GM19023 (cell line): Measurements from ENCODE around the gene MLEC.
"Not testable (repeated sequence)": the region's sequence is repeated elsewhere in the genome, so short reads cannot be mapped to it uniquely, and the experiment has no call there.

ENCODE experiments used
- ATAC-seq: cut with Tn5 transposase; IDR thresholded peaks from one replicate; pipeline ENCODE4 v1.9.1; 2021; ENCODE audit warnings: mild to moderate bottlenecking, moderate library complexity; ENCODE audit not compliant: unreplicated experiment

The MLEC gene

DNA sequence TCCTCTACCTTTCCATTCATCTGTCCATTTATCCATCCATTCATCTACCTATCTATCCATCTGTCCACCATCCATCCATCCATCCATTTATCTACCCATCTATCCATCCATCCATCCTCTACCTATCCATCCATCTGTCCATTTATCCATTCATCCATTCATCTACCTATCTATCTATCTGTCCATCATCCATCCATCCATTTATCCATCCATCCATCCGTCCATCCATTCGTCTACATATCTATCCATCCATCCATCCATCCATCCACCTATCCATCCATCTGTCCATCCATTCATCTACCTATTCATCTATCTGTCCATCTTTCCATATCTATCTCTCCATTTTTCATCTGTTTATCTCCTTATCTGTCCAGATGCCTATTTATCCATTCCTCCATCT, 25.5 kb upstream of the MLEC start:
- no peak for ATAC-seq

DNA sequence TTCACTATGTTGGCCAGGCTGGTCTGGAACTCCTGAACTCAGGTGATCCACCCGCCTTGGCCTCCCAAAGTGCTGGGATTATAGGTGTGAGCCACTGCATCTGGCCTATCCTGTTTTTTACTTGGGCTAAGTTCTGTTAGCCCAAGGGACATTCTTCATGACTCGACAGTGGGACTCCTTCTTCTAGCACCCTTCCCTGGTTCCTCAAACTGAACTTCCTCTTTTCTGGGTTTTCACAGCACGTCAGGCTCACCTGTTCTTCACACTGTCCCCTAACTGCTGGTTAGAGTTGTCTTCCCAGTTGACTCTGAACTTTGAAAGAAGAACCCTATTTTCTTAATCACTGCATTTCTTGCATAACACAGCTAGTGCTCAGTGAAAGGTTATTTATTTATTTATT, 24.1 kb upstream of the MLEC start:
- ATAC-seq, result no peak

DNA sequence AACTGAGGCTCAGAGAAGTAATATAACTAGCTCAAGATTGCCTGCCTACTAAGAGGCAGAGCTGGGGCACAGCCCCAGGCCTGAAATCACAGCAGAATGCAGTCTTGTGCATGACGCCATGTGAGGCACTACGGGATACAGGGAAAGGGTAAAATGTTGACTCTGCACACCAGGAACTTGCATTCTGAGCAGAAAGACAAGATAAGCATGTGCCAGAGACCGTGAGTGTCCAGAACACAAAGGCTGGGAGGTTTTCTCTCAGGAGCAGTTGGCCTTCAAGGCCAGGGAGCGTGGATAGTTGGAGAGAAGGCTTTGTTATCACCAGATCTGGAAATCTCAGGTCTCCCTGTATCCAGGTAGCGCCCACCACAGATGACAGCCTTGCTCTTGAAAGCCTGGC, 23.2 kb upstream of the MLEC start:
- ATAC-seq, result no peak

DNA sequence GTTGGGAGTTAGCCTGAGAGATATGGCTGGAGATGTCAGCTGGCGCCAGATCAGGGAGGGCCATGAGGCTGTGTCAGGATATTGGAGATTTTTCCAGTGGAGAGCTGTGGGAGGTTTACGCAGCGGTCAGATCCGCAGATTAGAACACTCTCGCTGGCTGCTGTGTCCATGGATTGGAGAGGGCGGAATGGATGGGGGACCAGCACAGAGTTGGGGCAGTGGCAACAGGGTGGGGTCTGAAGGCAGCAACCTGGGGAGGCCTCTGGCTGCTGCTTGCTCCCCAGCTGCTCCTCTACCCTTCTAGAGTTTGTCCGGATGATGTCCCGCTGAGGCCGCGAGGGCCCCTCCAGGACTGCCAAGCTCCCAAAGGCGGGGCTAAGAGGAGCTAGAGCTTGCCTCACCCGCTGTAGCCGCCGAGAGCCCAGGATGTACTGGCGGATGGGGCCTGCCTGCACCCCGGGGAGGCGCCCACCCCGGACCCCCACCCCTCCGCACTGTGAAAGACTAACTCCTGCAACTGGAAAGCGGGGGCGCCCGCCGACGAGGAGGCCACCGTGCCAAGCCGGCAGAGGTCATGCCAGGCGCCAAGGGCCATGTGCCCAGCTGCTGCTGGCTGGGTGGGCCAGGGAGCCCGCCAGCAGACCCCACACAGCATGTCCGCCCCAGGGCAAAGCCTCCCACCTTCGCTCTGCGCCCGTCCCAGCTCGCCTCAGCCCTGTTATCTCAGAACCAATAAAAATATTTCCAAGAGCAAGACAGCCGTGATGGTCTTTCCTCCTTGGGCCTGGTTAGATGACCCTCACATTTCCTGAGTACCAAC, 20.2 kb upstream of the MLEC start:
- no peak for ATAC-seq

DNA sequence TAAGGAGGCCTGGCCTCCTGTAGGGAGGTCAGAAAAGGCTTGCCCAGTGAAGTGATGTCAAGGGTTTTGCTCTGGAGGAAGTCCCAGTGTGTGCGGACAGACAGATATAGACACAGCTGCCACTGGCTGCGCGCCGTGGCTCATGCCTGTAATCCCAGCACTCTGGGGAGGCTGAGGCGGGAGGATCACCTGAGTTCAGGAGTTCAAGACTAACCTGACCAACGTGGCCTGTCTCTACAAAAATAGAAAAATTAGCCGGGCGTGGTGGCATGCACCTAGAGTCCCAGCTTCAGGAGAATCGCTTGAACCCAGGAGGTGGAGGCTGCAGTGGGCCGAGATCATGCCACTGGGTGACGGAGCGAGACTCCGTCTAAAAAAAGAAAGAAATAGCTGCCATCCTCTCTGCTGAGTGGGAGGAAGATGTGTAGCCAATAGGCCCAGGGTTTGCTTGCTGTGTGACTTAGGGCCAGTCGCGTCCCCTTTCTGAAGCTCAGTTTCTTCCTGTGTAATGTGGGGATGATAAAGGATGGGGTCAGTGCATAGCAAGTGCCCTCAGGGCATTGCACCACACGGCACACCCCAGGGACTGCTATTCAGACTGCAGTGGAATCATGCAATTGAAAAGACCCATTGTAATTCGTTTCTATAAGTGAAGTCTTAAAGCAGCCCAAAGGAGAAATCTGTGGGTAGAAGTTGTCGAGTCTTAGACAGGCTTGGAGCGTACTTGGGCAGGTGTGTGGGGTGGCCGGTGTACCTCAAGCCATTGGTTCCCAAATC, 18.7 kb upstream of the MLEC start:
- no peak for ATAC-seq

DNA sequence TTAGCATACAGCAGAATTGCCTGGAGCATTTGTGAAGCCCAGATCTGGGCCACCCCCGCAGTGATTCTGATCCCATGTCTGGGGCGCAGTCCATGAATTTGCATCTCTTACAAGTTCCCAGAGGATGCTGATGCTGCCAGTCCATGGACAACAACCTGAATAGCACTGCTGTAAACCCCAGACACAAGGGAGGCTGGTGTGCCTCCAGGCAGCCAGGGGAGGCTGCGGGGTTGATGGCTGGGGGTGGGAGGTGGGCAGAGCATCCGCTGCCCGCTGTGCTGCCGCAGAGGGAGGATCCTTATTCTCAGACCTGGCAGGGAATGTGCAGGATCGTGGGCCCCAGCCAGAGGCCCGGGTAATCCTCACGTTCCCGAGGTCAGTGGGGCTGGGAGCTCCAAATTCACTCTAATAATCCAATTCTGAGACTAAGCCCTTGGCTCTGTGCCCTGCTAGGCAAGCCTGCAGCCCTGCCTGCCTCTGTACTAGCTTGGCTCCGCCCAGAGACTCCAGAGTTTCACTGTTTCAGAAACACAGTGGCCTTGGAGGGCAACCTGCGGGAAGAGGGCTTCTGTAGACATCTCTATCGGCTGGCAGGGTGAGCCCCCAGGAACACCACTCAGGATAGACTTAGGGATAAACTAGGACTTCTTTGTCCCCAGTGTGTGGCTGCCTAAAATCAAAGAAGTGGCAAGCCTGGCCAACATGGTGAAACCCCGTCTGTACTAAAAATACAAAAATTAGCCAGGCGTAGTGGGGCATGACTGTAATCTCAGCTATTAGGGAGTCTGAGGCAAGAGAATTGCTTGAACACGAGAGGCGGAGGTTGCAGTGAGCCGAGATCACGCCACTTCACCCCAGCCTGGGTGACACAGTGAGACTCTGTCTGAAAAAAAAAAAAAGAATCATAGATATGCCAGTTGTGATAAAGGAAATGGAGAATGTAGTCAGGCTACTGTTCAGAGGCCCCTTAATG, 17.8 kb upstream of the MLEC start:
- ATAC-seq, result peak; percentile 70

DNA sequence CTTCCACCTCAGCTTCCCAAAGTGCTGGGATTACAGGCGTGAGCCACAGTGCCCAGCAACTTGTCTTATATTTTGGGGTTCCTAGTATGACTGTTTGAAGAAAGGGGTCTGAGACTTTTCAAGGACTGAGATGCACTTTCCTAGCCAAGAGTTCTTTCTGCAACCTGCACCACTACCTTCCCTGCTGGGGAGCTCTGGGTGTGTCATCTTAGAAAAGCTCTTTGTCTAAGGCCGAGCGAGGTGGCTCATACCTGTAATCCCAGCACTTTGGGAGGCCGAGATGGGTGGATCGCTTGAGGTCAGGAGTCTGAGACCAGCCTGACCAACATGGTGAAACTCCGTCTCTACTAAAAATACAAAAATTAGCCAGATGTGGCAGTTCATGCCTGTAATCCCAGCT, 16.7 kb upstream of the MLEC start:
- not testable (repeated sequence) for ATAC-seq

DNA sequence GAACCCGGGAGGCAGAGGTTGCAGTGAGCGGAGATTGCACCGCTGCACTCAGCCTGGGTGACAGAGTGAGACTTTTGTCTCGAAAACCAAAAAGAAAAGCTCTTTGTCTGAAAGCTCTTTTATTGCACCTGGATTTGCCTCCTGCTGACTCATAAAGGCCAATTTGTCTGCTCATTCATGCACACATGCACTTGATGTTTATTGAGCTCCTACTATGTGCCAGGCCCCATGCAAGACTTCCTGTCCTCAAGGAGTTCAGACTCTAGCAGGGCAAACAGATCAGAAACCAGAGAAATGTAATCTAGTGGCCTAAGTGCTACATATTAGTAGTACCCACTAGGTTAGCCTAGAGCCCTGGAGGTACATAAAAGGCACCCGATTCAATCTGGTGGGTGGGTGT, 16.3 kb upstream of the MLEC start:
- no peak for ATAC-seq

DNA sequence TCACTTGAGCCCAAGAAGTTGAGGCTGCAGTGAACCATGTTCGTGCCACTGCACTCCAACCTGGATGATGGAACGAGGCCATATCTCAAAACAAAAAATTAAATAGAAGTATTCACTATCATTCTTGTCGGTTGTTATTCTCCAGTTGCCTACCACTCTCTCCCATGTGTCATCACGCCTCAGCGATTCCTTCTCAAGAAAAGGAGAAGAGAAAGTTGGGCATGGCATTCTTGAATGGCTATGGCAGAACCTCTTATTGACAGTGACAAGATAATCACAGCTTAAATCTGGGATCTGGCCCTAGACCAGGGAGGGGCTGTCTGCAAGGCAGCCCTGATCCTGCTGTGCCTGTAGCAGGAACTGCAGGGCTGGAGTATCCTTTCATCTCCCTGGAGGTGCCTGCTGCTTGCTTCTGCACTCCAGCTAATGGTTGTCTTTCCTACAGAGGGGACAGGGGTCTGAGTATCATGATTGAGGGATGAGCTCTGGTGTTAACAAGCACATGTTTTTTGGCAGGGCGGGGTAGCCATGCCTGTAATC, 12.8 kb upstream of the MLEC start:
- no peak for ATAC-seq

DNA sequence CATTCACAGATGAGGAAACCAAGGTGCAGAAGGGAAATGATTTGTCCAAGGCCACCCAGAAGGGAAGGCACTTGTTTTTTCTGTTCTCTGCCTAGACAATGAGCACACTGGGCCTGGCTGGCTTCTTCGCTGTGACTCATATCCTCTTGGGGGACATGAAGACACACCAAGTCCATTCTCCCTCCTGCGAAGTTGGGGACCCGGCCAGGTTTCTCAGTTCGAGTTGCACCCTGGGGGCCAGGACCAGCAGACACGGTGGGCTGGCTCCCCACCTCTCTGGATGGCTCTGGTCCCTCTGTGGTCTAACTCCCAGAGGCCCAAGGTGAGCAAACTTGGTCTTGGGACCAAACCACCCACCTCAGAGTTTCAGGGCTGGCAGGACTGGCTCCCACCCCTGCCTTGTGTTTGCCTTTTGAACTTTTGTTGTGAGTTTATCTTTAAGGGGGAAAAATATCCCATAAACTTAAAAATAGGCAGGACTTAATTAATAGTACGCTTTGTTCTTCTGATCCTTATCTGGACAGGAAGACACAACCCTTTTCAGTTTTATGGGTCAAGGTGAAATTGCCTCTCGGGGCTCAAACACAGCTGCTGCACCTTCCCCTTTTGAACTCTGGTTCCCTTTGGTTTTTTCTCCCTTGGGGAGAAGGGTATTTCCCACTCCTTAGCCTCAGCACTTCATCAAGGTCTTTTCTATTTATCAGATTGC, 9.0 kb upstream of the MLEC start:
- ATAC-seq, result no peak

DNA sequence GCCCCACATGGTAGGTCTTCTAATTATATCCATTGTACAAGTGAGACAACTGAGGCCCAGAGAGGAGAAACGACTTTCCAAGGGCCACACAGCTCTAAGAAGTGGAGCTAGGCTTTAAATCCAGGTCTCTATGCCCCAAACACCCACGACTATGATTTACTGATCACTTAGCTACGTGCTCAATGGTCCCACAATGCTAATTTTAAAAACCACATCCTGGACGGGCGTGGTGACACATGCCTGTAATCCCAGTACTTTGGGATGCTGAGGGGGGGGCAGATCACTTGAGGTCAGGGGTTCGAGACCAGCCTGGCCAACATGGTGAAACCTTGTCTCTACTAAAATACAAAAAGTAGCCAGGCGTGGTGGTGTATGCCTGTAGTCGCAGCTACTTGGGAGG, 8.4 kb upstream of the MLEC start:
- ATAC-seq, result no peak

DNA sequence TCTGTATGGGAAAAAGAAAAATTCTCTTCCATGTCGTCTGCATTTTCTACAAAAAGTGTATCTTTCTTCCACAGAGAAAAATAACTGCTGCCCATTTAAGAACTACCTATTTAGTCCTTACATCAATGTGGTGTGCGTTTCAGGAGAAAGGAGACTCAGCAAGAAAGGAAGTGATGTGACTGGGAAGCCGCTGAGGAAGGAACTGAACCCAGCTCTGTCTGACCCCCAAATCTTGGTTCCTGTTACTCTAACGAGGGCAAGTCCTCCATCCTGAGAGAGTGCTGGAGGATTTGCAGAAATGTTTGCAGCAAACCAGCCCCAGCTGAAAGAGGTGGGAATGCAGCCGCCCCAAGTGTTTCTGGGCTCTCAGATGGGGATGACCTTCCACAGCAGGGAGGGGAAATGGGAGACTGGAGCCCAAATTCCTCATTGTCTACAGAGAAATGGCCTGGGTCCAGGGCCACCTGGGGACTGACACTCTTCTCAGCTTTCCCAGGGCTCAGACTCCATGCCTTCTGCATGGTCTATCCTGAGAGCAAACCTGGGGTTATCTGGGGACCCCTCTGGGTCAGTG, 6.7 kb upstream of the MLEC start:
- no peak for ATAC-seq

DNA sequence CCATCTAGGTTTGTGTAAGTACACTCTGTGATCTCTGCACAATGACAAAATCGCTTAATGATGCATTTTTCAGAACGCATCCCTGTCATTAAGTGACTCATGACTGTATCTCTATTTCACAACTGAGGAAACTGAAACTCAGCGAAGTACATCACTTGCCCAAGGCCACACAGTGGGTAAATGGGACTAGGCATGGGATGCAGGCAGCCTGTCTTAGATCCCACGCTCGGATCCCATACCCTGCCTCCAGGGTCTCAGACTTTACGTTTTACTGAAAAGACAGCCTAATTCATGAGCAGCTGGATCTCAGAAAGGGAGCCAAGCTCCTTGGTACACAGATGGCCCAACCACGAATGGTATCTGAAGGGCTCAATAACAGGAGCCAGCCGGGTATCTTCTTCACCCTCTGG, 2.4 kb upstream of the MLEC start:
- ATAC-seq, result no peak

DNA sequence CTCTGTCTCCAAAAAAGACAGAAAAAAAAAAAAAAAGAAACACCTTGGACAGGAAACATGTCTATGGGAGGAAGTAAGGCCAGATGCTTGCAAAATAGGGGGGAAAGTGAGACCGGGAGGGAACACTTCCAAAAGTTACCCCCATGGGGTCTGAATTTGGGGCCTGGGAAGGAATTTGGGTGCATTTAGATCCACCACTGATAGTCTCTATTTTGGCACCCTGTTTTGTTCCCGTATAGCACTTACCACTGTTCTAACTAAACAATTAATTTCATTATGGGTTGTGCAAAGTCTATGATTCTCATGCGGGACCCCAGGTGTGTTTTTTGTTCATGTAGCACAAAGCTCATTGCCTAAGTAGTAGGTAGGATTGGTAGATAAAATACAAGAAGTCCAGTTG, 1.4 kb upstream of the MLEC start:
- no peak for ATAC-seq

DNA sequence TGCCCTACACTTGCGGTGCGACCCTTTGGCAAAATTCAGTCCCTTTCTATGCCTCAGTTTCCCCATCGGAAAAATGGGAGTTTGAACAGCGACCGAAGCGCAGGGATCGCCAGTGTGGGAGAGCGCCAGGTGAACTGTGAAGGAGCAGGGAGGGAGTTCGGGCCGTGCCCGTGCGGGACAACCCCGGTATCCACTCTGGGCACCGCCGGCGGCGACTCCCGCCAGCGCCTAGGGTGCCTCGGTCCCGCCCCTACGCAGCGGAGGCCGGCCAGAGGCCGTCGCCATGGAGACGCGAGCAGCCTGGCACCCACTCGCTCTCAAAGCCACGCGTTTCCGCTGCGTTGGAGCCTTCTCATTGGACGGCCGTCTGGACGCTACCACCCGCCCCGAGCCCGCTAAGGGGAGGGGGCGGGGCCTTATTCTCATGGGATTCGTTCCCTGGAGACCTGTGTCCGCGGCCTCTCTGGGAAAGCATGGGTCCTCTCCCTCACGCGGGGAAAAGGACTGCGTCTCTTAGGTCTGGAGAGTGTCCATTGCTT, 729 bp upstream of the MLEC start:
- ATAC-seq, result peak; percentile 72

DNA sequence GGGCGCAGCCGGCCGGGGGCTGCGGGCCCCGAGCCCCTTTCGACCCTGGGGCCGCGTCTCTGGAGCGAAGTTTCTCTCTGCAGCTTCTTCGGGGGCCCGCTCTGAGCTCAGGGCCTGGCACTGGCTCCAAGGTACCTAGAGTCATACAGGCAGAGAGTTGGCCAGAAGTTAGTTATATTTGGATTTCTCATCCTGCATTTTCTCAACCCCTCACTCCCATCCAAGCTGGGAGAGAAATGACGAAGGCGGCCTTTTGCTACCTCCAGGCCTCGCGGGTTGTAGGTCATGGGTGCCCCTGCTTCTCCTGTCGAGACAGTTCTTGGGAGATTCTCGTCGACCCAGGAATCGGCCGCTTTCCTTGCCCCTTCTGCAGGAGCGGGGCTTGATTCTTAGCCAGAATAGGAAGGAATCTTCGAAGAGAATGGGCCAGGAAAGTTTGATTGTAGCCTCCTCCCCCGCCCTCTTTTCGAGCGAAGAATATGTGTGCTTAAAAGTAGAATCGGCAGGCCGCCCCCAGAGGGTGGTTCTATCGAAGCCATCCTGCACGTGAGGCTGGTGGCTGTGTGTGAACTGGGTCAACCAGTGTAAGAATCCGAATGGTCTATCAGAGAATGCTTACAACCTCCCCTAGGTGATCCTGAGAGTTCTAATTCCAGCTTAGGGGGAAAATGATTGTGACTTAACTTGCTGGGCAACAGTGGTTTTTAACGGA, 785 bp downstream of the MLEC start:
- ATAC-seq, result no peak

DNA sequence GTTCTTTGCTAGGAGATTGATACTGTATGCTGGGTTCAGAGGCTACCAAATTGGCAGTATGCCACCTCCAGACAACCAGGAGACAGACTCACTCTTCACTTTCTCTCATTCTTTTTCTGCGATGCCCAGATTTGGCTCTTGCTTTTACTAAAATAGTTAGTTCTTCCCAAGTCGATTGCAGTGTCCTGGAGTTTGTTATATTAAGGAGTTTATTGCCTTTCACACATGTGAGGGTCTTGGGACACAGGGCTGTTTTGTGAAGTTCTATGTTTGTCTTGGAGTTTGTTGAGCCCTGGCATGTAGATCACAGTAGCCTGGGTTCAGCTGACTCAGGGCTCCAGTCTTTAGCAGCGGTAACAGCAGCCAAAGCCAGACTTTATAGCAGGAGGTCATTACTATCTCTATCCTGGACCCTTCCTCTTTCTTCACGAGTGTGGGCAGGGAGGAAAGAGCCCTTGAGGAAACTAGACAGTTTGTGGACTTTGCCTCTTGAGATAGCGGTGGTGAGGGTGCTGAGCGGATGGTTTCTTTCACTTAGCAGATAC, 1.6 kb downstream of the MLEC start:
- no peak for ATAC-seq

DNA sequence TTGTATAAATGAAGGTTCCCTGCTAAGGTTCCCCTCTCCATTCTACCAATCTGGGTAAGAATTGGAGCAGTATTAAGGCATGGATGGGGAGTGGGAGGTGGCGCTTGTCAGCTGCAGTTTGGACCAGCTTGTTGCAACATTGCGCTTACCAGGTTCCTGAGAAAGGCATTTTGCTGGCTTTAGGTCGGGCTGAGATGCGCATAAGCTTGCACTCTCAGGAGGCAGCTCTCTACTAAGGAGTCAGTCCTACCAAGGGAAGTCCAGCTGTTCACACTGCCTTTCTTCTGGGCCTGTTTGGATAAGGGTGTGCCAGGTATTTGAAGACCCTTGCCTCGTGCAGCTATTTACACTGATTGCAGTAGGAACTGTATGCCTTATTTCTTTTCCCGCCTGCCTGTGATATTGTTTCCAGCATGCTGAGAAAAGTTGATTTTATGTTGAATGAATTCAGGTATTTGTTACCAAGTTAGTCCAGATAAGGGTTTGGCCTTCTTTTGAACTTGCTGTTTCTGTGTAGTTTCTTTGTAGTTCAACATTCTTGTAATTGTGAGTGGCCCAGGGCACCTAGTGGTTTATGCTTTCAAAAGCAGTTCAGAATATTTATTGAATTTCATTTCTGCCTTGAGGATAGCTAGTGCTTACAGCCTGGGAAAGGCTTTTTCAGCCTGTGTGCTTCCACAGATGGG, 2.6 kb downstream of the MLEC start:
- ATAC-seq, result no peak
